HG03565 (cell line): ENCODE results near the gene DUSP2.

Source experiments
- ATAC-seq: cut with Tn5 transposase; IDR thresholded peaks from one replicate; pipeline ENCODE4 v1.9.1; 2021; ENCODE audit warnings: mild to moderate bottlenecking, moderate library complexity; ENCODE audit not compliant: unreplicated experiment

DUSP2 gene

DNA sequence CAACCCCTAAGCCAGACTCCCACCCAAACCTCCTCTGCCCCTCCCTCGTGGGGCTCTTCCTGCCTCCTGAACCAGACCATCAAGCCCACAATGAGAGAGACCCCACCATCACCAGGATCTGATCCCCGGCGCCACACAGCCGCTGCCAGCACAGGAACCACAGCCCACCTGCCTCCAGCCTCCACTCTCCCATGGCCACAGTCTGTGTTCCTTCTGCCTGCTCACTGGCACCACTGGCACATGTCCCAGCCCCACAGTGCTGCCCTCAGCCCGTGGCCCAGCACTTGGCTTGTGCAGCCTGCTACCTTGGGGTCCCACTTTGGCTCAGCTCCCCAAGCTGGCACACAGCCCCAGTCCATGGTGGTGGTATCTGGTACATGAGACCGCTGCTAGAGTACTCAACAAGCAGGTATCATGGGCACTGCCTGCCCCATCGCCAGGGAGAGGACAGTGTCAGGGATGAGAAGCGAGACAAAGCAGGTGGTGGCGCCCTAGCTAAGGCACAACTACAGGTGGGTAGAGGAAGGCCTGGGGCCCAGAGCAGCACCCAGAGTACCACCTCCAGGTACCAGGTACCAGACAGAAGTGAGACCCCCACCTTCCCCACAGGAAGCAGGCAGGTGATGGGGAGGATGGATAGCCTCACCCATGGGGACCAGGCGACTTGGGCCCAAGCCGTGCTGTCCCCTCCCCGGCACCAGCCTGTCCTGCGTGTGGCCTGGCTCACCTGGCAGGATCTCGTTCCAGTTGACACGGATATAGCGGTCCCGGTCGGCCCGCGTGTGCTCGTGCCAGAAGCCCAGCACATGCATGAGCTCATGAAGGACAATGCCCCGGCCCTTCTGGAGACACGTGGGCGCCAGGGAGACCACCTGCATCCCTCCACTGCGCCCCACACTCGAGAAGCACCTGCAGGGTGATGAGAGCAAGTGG lies 13.2 kb downstream of the DUSP2 start:
- ATAC-seq, result no peak

DNA sequence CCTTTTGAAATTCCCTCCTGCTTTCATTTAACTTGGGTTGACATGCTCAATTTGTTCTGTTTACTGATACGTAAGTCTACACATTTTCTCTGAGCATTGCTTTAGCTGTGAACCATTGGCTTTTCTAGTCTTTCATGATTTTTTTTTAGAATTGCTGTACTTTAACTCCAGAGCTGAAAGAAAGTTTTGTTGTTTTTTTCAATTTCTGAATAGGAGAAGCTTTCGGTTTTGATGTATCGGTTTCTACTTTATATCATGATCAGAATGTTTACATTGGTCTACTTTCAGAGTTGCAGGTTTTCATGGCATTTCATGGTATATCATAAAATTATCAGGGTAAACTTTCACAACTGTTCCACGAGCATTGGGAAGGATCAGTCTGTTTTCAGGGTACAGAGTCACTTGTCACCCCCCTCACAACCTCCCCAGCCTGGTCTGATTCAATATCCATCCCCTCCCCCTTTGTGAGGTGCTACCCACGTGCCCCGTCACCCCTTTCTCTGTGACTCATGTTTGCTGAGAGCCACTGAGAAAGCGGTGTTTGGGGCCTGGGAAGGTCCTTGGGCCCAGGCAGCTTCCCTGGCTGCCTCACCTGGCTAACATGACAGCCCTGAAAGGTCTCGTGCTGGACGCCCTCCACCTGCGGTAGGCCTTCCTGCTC lies 14.0 kb downstream of the DUSP2 start:
- ATAC-seq, result no peak

DNA sequence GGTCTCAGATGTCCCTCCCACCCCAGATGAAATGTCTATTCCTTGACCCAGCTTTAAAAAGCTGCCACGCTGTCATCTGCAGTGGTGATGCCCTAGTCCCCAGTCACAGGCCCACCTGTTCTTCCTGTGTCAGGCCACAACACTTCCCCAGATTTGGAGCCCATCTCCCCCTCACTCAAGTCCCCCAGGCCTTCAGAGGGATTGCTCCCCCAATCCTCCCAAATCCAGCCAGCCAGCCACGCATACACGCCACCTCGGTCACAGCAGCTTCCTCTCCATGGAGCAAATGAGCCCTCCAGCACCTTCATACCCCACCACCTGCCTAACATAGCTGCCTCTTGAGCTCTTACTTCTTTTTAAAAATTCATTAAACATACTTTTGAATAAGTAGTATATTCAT lies 14.8 kb downstream of the DUSP2 start:
- no peak for ATAC-seq

DNA sequence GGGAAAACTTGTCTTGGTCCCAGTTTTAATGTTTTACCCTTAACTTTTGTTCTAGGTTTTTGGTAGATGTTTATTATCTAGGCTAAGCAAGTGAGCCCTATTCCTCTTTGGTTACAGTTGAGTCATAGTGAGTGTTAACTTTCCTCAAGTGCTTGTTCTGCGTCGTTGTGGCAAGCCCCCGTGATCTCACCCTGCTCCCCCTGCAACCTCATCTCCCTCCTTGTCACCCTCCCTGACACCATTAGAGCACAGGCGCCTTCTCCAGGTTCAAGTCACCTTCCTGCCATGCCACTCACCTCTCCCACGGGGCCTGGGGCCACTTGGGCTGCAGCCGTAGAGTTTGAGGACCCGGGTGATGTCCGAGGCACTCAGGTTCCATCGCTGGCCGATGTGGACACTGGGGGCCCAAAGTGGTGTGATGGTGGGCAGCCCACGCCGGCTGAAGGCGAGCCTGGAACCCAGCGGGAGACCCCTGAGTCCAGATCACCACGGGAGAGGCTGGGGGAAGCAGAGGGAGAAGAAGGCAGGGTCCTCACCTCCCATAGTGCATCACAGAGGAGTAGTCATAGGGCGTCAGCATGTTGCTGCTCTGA lies 15.6 kb downstream of the DUSP2 start:
- ATAC-seq, result no peak

DNA sequence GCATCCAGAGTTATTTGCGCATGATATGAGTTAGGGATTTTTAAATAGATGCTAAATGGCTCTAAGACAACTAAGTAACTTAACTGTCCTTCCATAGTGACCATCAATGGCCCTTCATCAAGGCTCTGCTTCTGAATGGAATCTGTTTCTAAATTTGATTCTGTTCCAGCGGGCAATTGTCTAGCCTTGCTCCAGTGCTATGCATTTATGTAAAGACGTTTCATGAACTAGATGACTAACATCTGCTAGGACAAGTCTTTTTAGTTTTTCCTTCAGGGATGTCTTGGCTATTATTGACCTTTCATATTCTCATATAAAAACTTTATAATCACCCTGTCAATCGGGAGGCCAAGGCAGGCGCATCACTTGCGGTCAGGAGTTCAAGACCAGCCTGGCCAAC lies 16.8 kb downstream of the DUSP2 start:
- no peak for ATAC-seq

DNA sequence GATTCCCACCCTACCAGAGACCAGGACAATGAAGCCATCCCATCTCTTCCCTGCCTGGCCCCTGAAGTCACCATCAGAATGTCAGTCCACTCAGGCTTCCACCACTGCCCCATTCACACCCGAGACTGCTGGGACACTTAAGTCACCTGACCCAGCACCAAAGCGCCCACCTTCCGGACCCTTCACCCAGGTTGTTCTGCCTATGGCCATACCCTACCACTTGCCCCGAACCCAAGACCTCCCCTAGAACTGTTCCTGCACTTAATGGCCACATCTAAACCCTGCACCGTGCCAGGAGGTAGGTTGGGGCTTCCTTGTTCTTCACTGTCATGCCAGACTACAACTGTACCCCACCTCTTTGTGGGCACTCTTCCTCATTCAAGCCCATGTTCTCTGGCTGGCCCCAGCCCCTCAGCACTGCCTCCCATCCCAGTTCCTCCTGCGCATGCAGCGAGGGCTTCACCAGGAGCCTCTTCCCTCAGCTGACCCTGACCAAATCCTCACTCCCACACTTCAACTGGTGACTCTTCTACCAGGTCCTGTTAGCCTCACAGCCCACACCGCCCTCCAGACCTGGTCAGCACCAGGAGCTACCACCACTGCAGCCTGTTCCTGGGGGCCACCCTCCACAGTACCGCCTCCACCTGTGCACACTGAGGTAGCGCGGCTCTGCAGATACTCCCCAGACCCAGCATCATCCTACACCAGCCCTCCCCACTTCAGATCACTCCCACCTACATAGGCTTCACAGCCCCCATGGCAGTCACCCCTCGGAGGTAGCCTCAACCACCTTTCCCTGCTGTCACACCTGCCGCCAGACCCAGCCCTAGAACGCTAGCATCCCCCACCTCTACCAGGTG lies 20.6 kb downstream of the DUSP2 start:
- no peak for ATAC-seq

DNA sequence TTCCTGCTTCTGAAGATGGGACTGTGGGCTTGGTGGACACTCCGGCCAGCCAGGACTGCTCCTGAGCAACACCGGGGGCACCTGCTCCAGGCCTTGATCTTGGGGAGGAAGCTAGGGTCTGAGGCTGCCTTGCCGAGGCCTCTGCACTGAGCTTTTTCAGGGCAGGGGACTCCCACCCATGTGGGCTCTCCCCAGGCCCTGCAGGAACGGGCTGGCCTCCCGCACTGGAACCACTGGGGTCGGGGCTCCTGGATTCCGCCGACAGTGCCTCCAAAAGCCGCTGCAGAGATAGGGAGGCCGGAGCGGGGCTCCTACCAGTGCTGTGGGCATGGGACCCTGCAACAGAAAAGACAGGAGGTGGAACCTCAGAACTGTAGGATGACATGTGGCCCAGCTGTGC lies 21.3 kb downstream of the DUSP2 start:
- no peak for ATAC-seq

DNA sequence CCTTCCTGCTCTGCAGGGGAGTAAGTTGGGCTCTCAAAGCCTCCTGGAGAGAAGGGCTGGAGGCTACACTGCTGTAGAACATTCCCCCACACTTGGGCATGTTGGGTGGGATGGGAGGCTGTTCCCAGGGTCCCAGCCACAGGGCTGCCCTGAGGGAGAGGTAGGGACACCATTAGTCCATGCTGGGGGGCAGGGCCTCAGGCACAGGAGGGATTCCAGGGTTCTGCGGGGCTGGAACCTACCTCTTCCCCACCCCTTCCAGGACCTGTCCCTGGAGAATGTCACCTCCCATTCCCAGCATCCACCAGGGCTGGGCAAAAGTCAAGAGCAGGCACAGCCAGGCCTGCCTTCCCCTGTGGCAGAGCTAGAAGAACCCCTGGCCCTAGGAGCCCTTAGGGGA lies 21.9 kb downstream of the DUSP2 start:
- ATAC-seq, result no peak

DNA sequence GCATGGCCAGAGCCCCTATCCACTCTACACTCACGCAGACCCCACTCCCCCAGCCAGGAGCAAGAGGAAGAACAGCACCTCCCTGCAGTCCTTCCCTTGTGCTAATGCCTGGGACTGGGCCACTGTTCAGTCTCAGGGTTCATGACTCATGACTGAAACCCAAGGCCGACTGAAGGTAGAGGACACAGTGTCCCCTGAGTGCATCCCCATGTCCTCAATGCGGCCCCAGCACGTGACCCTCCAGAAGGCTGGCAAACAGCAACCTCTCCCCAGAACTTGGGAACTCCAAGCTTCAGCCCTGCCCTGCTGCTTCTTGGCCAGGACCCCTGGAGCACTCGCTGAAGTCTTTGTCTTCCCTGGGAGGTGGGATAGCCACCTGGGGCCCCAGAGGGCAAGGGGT lies 22.8 kb downstream of the DUSP2 start:
- no peak for ATAC-seq

DNA sequence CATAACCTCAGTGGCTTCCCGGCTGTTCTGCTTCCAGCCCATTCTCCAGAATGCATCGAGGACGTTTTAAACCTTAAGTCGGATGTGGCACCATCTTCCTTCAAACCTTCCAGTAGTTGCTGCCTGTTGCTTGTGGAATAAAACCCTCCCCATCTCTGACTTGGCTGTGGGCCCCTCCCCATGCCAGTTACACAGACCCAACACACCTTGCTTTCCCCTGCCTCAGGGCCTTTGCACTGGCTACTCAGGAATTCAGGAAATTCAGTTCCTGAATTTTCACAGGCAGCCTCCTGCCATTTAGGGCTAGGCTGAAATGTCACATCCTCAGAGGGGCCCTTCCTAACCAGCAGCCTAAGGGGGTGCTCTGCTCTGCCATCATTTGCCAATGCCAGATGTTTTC lies 23.8 kb downstream of the DUSP2 start:
- ATAC-seq, result no peak

DNA sequence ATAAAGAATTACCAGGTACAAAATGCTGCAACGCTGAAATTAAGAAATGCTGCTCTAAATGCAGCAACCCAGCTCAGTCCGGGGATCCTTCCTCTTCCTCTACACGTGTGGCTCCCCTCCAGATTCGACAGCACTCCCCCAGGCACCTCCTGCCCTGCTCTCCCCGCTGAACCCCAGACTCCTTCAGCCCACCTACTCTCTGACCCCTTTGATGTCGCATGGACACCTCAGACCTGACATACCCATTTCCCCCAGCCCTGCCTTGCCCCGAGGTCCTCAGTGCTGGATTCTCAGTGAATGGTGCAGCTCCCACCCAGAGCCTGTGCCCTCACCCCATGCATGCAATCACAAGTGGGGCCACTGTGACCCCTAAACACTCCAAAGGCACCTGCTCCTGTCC lies 24.2 kb downstream of the DUSP2 start:
- no peak for ATAC-seq

DNA sequence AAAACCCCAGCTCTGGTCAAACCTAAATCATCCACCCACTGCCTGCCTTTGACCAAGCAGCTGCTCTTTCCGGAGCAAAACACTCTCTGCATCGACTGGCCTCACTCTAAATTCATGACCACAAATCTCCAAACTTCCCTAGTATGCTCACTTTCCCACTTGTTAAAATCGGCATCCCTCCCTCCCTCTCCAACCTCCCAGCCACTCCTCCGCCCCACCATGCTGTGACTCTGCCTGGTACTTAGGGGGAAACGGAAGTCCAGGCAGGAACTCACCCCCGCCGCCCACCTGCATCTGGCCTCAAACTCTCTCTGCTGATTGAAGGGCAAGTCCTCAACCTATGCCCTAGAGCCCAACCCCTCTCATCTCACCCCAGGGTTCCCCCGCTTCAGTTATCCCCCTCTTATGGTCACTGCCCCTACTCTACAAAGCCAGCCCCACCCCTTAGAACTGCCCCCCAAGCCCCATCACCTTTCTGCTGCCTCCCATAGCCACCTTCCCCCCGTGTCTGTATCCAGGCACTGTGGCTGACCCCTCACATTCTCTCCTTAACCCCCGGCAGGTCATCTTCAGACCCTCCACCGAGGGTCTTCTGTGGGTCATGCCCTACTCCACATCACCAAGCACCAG lies 25.0 kb downstream of the DUSP2 start:
- ATAC-seq, result no peak

DNA sequence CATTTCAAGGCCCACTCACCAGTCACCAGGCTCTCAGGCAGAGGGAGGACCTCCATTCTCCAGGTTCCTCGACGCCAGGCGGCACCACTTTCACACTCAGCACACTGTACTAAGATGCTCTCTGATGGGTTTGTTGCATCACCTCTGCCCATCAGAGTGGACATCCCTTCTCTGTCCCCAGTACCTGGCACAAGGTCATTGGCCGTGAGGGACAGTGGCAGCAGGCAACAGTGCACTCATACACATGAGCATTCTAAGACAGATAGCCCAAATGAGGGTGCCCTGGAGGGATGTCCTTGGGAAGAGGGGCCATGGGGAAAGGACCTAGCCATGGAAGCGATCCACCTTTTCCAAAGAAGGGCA lies 25.9 kb downstream of the DUSP2 start:
- no peak for ATAC-seq

DNA sequence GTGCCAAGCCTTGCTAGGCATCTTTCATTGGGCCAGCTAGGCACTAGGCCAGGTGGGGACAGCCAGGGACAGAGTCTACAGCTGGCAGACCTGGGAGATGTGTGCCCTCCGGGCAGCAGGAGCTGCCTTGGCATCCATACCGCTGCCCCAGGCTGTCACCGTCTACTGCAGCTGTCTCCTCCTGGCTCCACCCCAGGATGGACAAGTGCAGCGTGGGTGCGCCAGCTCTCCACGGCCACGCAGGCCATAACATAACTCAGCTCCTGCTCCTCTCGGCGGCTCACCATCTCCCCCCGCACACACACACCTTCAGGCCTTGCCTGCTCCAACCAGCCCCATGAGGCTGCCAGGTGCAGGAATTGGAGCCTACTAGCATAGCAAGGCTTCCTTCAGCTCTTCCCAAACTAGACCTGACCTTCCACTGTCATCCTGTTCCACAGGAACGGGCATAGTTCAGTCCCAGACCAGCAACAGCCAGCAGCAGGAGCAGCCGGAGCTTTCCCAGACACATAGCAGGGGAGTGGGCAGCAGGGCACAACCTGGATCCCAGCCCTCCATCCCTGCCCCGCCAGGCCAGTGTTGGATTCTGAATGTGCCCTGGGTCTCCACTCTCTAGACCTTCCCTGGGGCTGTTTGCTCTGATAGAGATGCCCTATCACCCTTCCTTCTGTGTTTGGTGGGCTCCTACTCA lies 26.4 kb downstream of the DUSP2 start:
- no peak for ATAC-seq

DNA sequence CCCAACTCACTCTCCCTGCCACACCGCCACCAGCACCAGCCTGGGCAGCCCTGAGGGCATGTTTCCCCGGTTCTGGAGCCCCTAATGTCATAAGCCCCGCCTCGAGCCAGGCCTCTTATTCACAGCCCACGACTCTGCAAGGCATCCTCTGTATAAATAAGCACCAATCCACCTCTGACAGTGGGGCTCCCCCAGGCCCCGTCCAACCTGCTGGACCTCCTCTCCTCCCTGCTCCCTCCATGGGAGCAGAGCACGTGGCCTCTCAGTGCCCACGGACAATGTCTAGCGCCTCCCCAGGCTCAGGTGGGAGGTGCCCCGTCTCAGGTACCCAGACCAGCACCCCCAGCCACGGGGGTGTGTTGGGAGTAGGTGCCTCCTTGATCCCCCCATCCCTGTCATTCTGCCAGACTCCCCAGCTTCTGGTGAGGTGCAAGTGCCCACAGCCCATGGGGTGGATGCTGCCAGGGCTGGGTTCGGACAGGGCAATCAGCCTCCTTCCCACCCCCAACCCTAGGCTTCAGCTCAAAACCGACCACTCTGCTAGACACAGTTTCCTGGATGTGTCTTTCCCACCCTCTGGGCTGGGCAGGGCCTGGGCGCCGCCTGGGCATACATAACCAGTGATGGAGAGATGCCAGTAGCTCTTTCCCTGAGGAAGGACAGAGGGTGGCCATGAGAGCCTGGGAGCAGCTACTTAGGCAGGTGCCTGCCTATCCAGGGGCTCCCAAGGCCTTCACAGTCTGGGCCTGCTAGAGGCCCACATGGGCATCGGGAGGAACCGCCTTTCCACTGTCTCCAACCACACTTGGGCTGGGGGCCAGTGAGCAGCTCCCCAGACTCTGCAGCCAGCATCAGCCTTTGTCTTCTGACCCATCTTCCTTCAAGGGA lies 27.3 kb downstream of the DUSP2 start:
- ATAC-seq, result no peak

DNA sequence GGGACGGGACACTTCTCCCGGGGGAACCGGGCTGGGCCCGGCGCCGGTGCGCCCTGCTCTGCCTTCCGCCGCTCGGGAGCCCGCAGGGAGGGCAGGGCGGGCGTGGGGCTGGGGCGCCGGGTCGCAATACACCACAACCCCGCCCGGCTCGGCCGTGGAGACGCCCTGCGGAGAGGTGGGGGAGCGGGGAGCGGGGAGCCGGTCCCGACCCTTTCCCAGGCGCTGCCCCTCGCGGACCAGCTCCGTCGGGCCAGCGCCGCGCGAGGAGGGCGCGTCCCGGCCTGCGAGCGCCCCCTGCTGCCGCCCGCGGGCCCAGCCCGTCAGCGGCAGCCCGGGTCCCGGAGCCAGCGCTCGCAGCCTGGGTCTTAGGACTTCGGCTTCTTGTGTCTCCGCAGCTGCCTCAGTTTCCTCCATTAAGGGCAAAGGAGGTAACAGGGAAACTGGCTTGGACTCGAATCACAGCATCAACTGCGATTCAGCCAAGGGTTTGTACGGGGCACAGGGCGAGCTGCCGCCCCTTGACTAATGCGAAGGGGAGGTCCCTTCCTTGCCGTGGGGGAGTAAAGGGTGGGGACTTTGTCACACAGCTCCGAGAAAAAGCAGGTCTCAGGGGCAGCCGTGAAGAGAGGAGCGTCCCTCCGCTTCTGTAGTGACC lies 28.2 kb downstream of the DUSP2 start:
- ATAC-seq, result peak; percentile 33

DNA sequence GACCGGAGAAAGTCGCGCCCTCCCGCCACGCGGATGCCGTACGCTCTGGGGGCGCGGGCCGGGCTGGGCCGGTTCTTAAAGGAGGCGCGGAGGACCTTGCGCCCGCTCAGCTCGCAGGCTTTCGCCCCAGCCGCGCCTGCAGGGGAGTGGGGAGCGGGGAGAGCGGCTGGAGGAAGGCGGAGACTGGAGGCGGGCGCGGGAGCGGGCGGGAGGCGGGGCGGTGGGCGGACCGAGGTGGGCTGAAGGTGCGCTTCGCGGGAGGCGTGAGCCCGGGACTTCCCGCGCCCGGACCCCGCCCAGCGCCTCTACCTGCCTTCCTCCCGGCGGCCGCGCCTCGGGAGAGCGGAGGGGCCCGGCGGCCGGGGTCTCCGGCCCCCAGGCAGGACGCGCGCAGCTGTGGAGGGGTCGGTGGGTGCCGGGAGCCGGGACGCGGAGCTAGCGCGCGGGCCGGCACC lies 28.8 kb downstream of the DUSP2 start, which contains the start of gene ADRA2B:
Gene ADRA2B (minus strand): TSS at position 148 of the 455 bp plus-strand sequence. CDS start 422 bp downstream, outside the sequence.
- ATAC-seq, result peak; percentile 31
